H1 (cell line): ENCODE data around the gene DOCK10. TPM values are rescaled to one million over a fixed set of nuclear protein-coding genes. Genes with fewer than 3 reads are reported as not detected.

Source experiments
- GTF2F1 ChIP-seq: IDR thresholded peaks from 2 replicates; pipeline ENCODE4 v1.6.1; 2012; ENCODE audit warnings: low read depth, low read length, improper control_type of control experiment, borderline replicate concordance
- KDM1A ChIP-seq: fragments of 200-600, 300-600 bp; sonication (generic); IDR thresholded peaks from 2 replicates; pipeline ENCODE4 v1.7.1; 2016; ENCODE audit warnings: mild to moderate bottlenecking, low read length, borderline replicate concordance
- RAD21 ChIP-seq, 2 experiments: IDR thresholded peaks in 1 of 2; conservative IDR thresholded peaks in 1 of 2; 2 replicates each; pipeline ENCODE4 v1.6.1; 2011; ENCODE audit warnings: low read depth in 2 of 2, low read length in 2 of 2, improper control_type of control experiment in 1 of 2, inconsistent platforms in 1 of 2, mild to moderate bottlenecking in 1 of 2, moderate library complexity in 1 of 2
- TCF12 ChIP-seq: IDR thresholded peaks from 2 replicates; pipeline ENCODE4 v1.6.1; 2011; ENCODE audit warnings: low read depth, mild to moderate bottlenecking, low read length
- polyA plus RNA-seq, 7 experiments: library from polyadenylated mRNA; depleted of rRNA in 3 of 7; stranded (reverse) in 5 of 7; unstranded in 2 of 7; fragments of >200 nt in 5 of 7; fragments of 200-250 nt in 2 of 7; gene quantifications; 1 replicate in 5 of 7; 2 replicates in 1 of 7; 4 replicates in 1 of 7; pipeline versions ENCODE4 v1.2.1 to v1.2.3, GENCODE V29; 2011 to 2013; ENCODE audit warnings: missing spikeins in 2 of 7, mixed read lengths in 2 of 7
- total RNA-seq: library from RNA; stranded (reverse); fragmentation: NEBNext Ultra II Directional; extraction: Animal tissue kit (Norgen Biotek cat#: 25700); gene quantifications from 2 replicates; pipeline ENCODE4 v1.2.1, GENCODE V29; 2021
- TF ChIP-seq, protein P1 (sequence below): IDR thresholded peaks from 2 replicates; pipeline ENCODE4 v1.6.1; 2011; ENCODE audit warnings: low read length, improper control_type of control experiment

The DOCK10 gene
- total and polyA plus RNA-seq, 2 of the 8 experiments (the other 6 are each of a cell fraction or from before 2014, with no cell fraction given): 0.33 to 1.6 TPM

DNA sequence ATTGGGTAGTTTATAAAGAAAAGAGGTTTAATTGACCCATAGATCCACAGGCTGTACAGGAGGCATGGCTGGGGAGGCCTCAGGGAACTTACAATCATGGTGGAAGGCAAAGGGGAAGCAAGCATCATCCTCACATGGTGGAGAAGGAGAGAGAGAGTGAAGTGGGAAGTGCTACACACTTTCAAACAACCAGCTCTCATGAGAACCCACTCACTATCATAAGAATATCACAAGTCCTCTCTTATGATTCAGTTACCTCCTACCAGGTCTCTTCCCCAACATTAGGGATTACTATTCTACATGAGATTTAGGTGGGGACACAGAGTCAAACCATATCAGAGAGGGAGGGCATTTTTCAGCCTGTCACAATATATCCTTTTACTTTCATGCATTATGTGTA, 22.7 kb upstream of the DOCK10 start (continued):
- TF ChIP-seq, protein P1, sequence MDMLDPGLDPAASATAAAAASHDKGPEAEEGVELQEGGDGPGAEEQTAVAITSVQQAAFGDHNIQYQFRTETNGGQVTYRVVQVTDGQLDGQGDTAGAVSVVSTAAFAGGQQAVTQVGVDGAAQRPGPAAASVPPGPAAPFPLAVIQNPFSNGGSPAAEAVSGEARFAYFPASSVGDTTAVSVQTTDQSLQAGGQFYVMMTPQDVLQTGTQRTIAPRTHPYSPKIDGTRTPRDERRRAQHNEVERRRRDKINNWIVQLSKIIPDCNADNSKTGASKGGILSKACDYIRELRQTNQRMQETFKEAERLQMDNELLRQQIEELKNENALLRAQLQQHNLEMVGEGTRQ: no peak
- TF ChIP-seq KDM1A (no peak), GTF2F1 (no peak), RAD21 (IDR thresholded peaks at IDR 0.05 in 1 of 2, conservative IDR thresholded peaks at IDR 0.05 in 1 of 2; ENCODE audit: low read depth in 2 of 2, low read length in 2 of 2) (no peak), TCF12 (no peak)
